Astrocyte (in vitro differentiated cells and primary cell): Measurements from ENCODE around the gene ESF1.

Source experiments
- EZH2 ChIP-seq: IDR thresholded peaks from 2 replicates; pipeline ENCODE4 v1.6.1; 2012; ENCODE audit warnings: mild to moderate bottlenecking, low read length, inconsistent platforms; ENCODE audit not compliant: insufficient read depth
- TF ChIP-seq, protein P1 (sequence below): IDR thresholded peaks from 2 replicates; pipeline ENCODE4 v1.5.1; 2011; ENCODE audit warnings: low read depth, mild to moderate bottlenecking, inconsistent platforms, low read length, moderate library complexity; ENCODE audit not compliant: insufficient read depth

DNA sequence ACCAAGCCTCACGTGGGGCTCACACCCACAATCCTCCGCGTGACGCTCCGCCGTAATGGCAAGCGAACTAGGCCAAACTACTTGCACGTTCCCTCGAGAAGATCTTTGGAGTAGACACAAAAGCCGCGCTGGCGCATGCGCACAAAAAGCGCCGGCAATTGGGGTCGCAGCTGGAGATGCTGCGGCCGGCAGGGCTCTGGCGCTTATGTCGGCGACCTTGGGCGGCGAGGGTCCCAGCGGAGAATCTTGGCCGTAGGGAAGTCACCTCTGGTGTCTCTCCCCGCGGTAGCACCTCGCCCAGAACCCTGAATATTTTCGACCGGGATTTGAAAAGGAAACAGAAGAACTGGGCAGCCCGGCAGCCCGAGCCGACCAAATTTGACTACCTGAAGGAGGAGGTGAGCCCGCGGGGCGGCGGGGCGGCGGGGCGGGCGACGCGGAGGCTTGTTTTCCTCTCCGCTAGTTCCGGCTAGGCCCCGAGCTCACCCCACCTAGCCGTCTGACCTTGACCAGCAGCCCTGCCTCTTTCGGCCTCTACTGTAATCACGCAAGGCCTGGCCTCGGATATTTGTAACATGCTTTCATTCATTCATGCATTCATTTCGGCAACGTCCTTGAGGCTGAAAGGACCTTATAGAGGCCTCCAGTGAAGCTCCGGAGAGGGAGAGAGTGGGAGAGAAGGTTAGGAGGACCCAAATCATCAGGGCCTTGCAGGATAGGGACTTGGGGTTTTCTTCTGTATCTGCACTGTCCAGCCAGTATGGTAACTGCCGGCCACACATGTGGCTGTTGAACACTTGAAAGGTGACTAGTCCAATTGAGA, at the start of gene ESF1, which contains the start of gene NDUFAF5:
- no peak for TF ChIP-seq EZH2
- TF ChIP-seq, protein P1, sequence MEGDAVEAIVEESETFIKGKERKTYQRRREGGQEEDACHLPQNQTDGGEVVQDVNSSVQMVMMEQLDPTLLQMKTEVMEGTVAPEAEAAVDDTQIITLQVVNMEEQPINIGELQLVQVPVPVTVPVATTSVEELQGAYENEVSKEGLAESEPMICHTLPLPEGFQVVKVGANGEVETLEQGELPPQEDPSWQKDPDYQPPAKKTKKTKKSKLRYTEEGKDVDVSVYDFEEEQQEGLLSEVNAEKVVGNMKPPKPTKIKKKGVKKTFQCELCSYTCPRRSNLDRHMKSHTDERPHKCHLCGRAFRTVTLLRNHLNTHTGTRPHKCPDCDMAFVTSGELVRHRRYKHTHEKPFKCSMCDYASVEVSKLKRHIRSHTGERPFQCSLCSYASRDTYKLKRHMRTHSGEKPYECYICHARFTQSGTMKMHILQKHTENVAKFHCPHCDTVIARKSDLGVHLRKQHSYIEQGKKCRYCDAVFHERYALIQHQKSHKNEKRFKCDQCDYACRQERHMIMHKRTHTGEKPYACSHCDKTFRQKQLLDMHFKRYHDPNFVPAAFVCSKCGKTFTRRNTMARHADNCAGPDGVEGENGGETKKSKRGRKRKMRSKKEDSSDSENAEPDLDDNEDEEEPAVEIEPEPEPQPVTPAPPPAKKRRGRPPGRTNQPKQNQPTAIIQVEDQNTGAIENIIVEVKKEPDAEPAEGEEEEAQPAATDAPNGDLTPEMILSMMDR = no peak
